Activated naive CD4-positive, alpha-beta T cell treated with anti-CD3 and anti-CD28 coated beads for 36 hours (primary cell): Measurements from ENCODE around the gene TAL1. TPM values are rescaled to one million over a fixed set of nuclear protein-coding genes. Genes with fewer than 3 reads are reported as not detected.
A peak's percentile ranks its signal among the peaks of the same experiment; 100 is the strongest.
"Not testable (repeated sequence)": the region's sequence is repeated elsewhere in the genome, so short reads cannot be mapped to it uniquely, and the experiment has no call there.

Source experiments
- CTCF ChIA-PET: fragments of 350-600 bp; sonication (Branson Sonifier 250); formaldehyde crosslinking; loops from one replicate; lab custom pipeline; 2021; ENCODE audit warnings: antibody characterized with exemption; lab: Charles Lee
- DNase-seq: peaks from one replicate; pipeline ENCODE4 v3.0.0-alpha.2; 2020
- H3K27ac Mint-ChIP-seq: one replicate; pipeline ENCODE4 v1.8.0; 2021; ENCODE audit warnings: mild to moderate bottlenecking, mixed read lengths
- H3K27me3 Mint-ChIP-seq: one replicate; pipeline ENCODE4 v1.8.0; 2021; ENCODE audit warnings: low read depth, mixed read lengths
- H3K36me3 Mint-ChIP-seq: one replicate; pipeline ENCODE4 v1.8.0; 2021; ENCODE audit warnings: low read depth, mixed read lengths
- H3K4me1 Mint-ChIP-seq: one replicate; pipeline ENCODE4 v1.8.0; 2021; ENCODE audit warnings: low read depth, mixed read lengths
- H3K4me3 Mint-ChIP-seq: one replicate; pipeline ENCODE4 v1.8.0; 2021; ENCODE audit warnings: mild to moderate bottlenecking, moderate library complexity, mixed read lengths
- H3K9me3 Mint-ChIP-seq: one replicate; pipeline ENCODE4 v1.8.0; 2021; ENCODE audit warnings: mixed read lengths
- intact Hi-C: fragments of 100-400 bp; cut with micrococcal nuclease; formaldehyde crosslinking; loops from one replicate; pipeline ENCODE4 v1.15.1; 2023
- total RNA-seq, 2 experiments: library from RNA; stranded (reverse); gene quantifications; one replicate each; pipeline ENCODE4 v1.2.3, GENCODE V29; 2021

The TAL1 gene
- total RNA-seq, 2 experiments from 2014 or later = not detected

- H3K27ac Mint-ChIP-seq, H3K4me3 Mint-ChIP-seq, DNase-seq, intact Hi-C loops, H3K9me3 Mint-ChIP-seq, H3K4me1 Mint-ChIP-seq, H3K36me3 Mint-ChIP-seq: not testable (repeated sequence)
- H3K27me3 Mint-ChIP-seq = peaks cover 19% of the 10 kb centered on the region
- CTCF ChIA-PET = interaction anchor here (1.0 kb wide), 1 partner anchor 28 kb away, joined by 3 read pairs; no protein-coding TSS in a partner anchor
These were observed 28.5 kb downstream of the TAL1 start for GRCh38 chr1:47203504-47203903.

- Mint-ChIP-seq H3K4me1 (no peaks in the 10 kb centered on the region), H3K27ac (no peak overlapping the region), H3K36me3 (no peaks in the 10 kb centered on the region), H3K27me3 (peaks cover 24% of the 10 kb centered on the region), H3K4me3 (no peak overlapping the region), H3K9me3 (peaks cover 2% of the 10 kb centered on the region)
- intact Hi-C loops = no loop called here
- DNase-seq = no peak
- CTCF ChIA-PET = interaction anchor here (0.9 to 2.4 kb wide), 3 partner anchors 9 to 237 kb away, joined by 3 to 10 read pairs (median 3); partner anchors contain the start of gene FOXD2
These were observed 30.8 kb downstream of the TAL1 start for GRCh38 chr1:47201179-47201578.

DNA sequence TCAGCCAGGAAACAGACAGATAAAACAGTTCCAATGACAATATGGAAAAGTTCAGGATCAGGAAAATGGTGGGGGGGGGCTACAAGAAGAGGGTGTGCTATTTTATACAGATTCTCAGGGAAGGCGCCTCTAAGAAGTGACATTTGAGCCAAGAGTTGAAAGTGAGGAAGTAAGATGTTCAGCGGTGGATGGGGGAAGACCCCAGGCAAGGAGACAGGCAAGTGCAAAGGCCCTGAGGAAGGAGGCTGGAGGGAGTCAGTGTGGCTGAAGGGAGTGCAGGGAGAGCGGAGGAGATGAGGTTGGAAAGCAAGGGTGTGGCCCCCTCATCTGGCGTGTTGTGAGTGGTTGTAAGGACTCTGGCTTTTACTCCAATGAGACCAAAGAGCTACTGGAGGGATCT lies 33.8 kb downstream of the TAL1 start:
- Mint-ChIP-seq H3K4me3 (no peak overlapping the region), H3K36me3 (no peaks in the 10 kb centered on the region), H3K27me3 (peaks cover 20% of the 10 kb centered on the region), H3K27ac (no peak overlapping the region), H3K9me3 (peaks cover 2% of the 10 kb centered on the region), H3K4me1 (no peaks in the 10 kb centered on the region)
- DNase-seq = no peak
- CTCF ChIA-PET = no interaction called here
- intact Hi-C loops = no loop called here

DNA sequence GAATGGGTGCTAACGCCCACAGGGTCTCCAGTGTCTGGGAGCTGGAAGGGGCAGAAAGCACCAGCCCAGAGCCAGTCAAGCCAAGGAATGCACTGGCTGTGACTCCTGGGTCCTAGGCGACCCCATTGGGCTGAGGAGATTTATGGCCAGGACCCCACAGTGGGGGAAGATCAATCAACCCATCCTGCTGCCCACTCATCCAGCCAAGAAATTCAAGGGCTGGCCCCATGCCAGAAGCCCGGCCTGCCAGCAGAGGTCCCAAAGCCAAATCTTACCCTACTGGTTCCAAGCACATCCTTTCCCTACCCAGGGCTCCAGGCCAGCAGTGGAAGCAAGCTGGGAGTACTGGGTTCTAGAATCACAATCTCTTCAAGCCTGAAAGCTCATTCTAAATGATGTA lies 35.4 kb downstream of the TAL1 start:
- Mint-ChIP-seq H3K4me3 (no peak overlapping the region), H3K27ac (no peak overlapping the region), H3K36me3 (no peaks in the 10 kb centered on the region), H3K4me1 (no peaks in the 10 kb centered on the region), H3K9me3 (no peaks in the 10 kb centered on the region), H3K27me3 (peaks cover 20% of the 10 kb centered on the region)
- CTCF ChIA-PET = interaction anchor here (0.8 kb wide), 1 partner anchor 18 kb away, joined by 3 read pairs; no protein-coding TSS in a partner anchor
- no peak for DNase-seq
- intact Hi-C loops = no loop called here

DNA sequence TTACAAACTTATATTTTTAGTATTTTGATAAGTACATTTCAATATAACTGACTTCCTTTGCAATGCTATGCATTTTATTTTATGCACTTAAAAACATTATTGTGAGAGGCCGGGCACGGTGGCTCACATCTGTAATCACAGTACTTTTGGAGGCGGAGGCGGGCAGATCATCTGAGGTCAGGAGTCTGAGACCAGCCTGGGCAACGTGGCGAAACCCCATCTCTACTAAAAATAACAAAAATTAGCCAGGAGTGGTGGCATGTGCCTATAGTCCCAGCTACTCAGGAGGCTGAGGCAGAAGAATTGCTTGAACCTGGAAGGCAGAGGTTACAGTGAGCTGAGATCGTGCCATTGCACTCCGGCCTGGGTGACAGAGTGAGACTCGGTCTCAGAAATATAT lies 36.0 kb downstream of the TAL1 start:
- H3K4me3 Mint-ChIP-seq, H3K27ac Mint-ChIP-seq: not testable (repeated sequence)

DNA sequence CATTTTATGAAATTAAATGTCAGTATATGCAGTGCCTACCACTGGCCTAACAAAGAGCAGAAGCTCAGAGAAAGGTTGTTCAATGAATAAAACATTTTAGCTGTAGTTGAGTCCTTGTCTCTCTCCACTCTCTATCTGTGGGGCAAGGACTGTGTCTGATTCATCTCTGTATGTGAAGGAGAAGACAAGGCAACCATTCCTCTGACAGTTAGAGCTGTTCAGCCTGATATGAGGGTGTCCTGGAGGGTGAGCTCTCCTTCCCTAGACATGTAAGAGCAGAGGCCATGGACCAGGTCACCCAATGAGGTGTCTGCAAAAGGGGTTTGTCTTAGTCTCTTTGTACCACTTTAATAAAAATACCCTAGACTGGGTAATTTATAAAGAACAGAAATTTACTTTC lies 37.7 kb downstream of the TAL1 start:
- Mint-ChIP-seq H3K27ac (no peak overlapping the region), H3K36me3 (no peaks in the 10 kb centered on the region), H3K27me3 (peaks cover 14% of the 10 kb centered on the region), H3K4me3 (no peak overlapping the region), H3K9me3 (no peaks in the 10 kb centered on the region), H3K4me1 (no peaks in the 10 kb centered on the region)
- CTCF ChIA-PET = interaction anchor here (0.7 to 4.0 kb wide), 6 partner anchors 10 to 227 kb away, joined by 3 to 21 read pairs (median 10); no protein-coding TSS in a partner anchor
- intact Hi-C loops = loop anchor here (5.0 kb wide), 2 partner anchors 118 to 518 kb away; partner anchors contain the start of gene STIL
- no peak for DNase-seq

More for the DNA sequence above, 36.0 kb downstream of the TAL1 start:
- H3K27me3 Mint-ChIP-seq = peaks cover 20% of the 10 kb centered on the region
- intact Hi-C loops, H3K9me3 Mint-ChIP-seq, H3K36me3 Mint-ChIP-seq, DNase-seq, H3K4me1 Mint-ChIP-seq: not testable (repeated sequence)
- CTCF ChIA-PET = interaction anchor here (1.6 kb wide), 1 partner anchor 514 kb away, joined by 3 read pairs; no protein-coding TSS in a partner anchor

DNA sequence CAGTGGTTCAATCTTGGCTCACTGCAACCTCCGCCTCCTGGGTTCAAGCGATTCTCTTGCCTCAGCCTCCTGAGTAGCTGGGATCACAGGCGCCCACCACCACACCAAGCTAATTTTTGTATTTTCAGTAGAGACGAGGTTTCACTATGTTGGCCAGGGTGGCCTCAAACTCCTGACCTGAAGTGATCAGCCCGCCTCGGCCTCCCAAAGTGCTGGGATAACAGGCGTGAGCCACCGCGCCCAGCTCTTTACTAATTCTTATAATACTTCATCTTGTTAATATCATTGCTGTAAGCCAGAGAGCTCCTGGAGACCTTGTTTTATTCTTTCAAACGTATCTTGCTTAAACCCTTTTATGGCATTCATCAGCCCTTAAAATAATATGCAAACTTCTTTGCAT lies 38.5 kb downstream of the TAL1 start:
- H3K4me1 Mint-ChIP-seq, H3K27me3 Mint-ChIP-seq, H3K27ac Mint-ChIP-seq, DNase-seq, H3K4me3 Mint-ChIP-seq, H3K9me3 Mint-ChIP-seq, H3K36me3 Mint-ChIP-seq: not testable (repeated sequence)
- CTCF ChIA-PET = interaction anchor here (0.5 to 4.0 kb wide), 24 partner anchors 8 to 537 kb away, joined by 3 to 21 read pairs (median 4); partner anchors contain the start of gene FOXD2
- intact Hi-C loops = loop anchor here (1.0 to 5.0 kb wide), 4 partner anchors 69 to 519 kb away; partner anchors contain the start of gene STIL

GRCh38 chr1:47192458-47193384 lies 39.3 kb downstream of the TAL1 start:
- Mint-ChIP-seq H3K4me1 (no peaks in the 10 kb centered on the region), H3K27me3 (no peaks in the 10 kb centered on the region), H3K4me3 (no peak overlapping the region), H3K9me3 (no peaks in the 10 kb centered on the region), H3K27ac (no peak overlapping the region), H3K36me3 (no peaks in the 10 kb centered on the region)
- CTCF ChIA-PET = interaction anchor here (0.5 to 4.0 kb wide), 31 partner anchors 9 to 538 kb away, joined by 3 to 21 read pairs (median 4); partner anchors contain the start of gene FOXD2
- DNase-seq = peak; percentile 79
- intact Hi-C loops = loop anchor here (1.0 to 5.0 kb wide), 4 partner anchors 70 to 520 kb away; partner anchors contain the start of gene STIL

DNA sequence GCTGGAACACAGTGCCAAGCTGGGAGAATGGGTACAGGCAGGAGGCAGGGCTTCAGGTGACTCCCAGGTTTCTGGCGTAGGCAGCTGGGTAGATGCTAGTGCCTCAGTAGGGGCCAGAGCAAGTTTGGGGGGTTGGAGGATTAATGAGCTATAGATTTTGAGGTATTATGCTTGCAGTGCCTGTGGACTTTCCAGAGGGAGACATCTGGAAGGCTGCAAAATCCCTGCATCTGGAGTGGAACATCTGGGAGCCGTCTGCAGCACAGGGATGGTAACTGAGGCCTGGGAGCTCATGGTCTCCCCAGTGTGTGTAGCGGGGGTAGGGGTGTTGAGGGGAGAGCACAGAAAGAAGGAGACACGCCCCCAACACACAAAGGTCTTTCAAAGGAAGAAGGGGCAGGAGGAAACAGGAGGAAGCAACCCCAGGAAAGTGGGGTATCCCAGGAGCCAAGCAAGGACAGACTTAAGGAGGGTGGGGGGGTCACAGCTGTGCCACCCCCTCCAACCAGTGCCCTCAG lies 40.0 kb downstream of the TAL1 start:
- no peaks in the 10 kb centered on the region for H3K4me1 Mint-ChIP-seq
- intact Hi-C loops = loop anchor here (5.0 kb wide), 2 partner anchors 120 to 520 kb away; partner anchors contain the start of gene STIL
- CTCF ChIA-PET = interaction anchor here (0.6 to 4.0 kb wide), 14 partner anchors 8 to 535 kb away, joined by 3 to 21 read pairs (median 4); no protein-coding TSS in a partner anchor
- no peaks in the 10 kb centered on the region for H3K27me3 Mint-ChIP-seq
- no peaks in the 10 kb centered on the region for H3K36me3 Mint-ChIP-seq
- H3K27ac Mint-ChIP-seq = no peak overlapping the region
- no peak for DNase-seq
- no peak overlapping the region for H3K4me3 Mint-ChIP-seq
- no peaks in the 10 kb centered on the region for H3K9me3 Mint-ChIP-seq

GRCh38 chr1:47190857-47191256 lies 41.2 kb downstream of the TAL1 start:
- Mint-ChIP-seq H3K4me1 (no peaks in the 10 kb centered on the region), H3K4me3 (no peak overlapping the region), H3K9me3 (no peaks in the 10 kb centered on the region), H3K27ac (no peak overlapping the region), H3K36me3 (no peaks in the 10 kb centered on the region), H3K27me3 (no peaks in the 10 kb centered on the region)
- CTCF ChIA-PET = interaction anchor here (0.7 to 1.3 kb wide), 2 partner anchors 33 to 244 kb away, joined by 4 read pairs; no protein-coding TSS in a partner anchor
- intact Hi-C loops = loop anchor here (5.0 kb wide), 2 partner anchors 121 to 521 kb away; partner anchors contain the start of gene STIL
- DNase-seq = no peak

DNA sequence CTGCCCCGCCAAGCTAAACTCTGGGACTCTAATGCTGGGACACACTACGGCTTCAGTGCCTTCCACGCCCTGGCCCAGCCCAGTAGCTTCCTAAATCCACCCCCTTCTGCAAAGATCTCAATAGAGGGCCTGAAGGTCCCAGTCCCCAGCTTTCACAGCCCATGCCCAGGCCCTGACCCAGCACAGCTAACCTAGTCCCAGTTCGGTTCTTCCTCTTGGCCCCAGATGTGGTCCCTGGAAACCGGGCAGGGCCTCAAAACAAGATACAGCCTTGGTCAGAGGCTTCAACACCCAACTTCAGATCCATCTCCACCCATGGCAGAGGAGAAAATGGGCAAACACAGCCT lies 41.5 kb downstream of the TAL1 start:
- DNase-seq = no peak
- Mint-ChIP-seq H3K27ac (no peak overlapping the region), H3K4me3 (no peak overlapping the region), H3K4me1 (no peaks in the 10 kb centered on the region), H3K27me3 (no peaks in the 10 kb centered on the region), H3K36me3 (no peaks in the 10 kb centered on the region), H3K9me3 (no peaks in the 10 kb centered on the region)
- intact Hi-C loops = loop anchor here (5.0 kb wide), 2 partner anchors 122 to 522 kb away; partner anchors contain the start of gene STIL
- CTCF ChIA-PET = interaction anchor here (0.7 to 1.4 kb wide), 4 partner anchors 9 to 245 kb away, joined by 4 to 7 read pairs (median 5); no protein-coding TSS in a partner anchor
